HepG2 (cell line): ENCODE results near the gene PFAS.

Experiments used
- CTCF ChIP-seq: sonication (generic); formaldehyde crosslinking; IDR thresholded peaks from 2 replicates; pipeline ENCODE4 v1.5.0; 2020; ENCODE audit warnings: mild to moderate bottlenecking, missing genetic modification reagents, moderate library complexity
- KDM1A ChIP-seq: IDR thresholded peaks from 2 replicates; pipeline ENCODE4 v1.6.1; 2016; ENCODE audit warnings: missing compliant biosample characterization
- REST ChIP-seq, 2 experiments: IDR thresholded peaks; 2 replicates each; pipeline ENCODE4 v1.6.1; 2011 to 2012; ENCODE audit warnings: low read length in 2 of 2, borderline replicate concordance in 1 of 2, low read depth in 1 of 2, mild to moderate bottlenecking in 1 of 2, moderate library complexity in 1 of 2
- SUZ12 ChIP-seq: fragments of 150-350 bp; IDR thresholded peaks from 2 replicates; pipeline ENCODE4 v1.6.1; 2014; ENCODE audit warnings: low read depth, low read length
- ZNF615 ChIP-seq: sonication (generic); formaldehyde crosslinking; IDR thresholded peaks from 2 replicates; pipeline ENCODE4 v1.5.0; 2020; ENCODE audit warnings: mild to moderate bottlenecking, missing genetic modification reagents, borderline replicate concordance

- TF ChIP-seq ZNF615 (CRISPR knock-in tag) (no peak), REST (IDR thresholded peaks at IDR 0.05; ENCODE audit: borderline replicate concordance in 1 of 2, low read depth in 1 of 2, low read length in 2 of 2) (no peak), SUZ12 (no peak), CTCF (no peak), KDM1A (CRISPR knock-in tag) (no peak)
Measured at GRCh38 chr17:8311131-8311790, 62.2 kb downstream of the PFAS start.
